Nephron progenitor cell (in vitro differentiated cells): ENCODE results near the gene HACD3.
"Not testable (repeated sequence)": the region's sequence is repeated elsewhere in the genome, so short reads cannot be mapped to it uniquely, and the experiment has no call there.

Experiments used
- DNase-seq: peaks from one replicate; pipeline ENCODE4 v3.0.0; 2021
- H3K27ac Mint-ChIP-seq: 2 replicates; pipeline ENCODE4 v1.8.0; 2021; ENCODE audit warnings: mild to moderate bottlenecking, moderate library complexity, mixed read lengths
- H3K27me3 Mint-ChIP-seq: 2 replicates; pipeline ENCODE4 v1.8.0; 2021; ENCODE audit warnings: mild to moderate bottlenecking, low read depth, mixed read lengths; ENCODE audit not compliant: poor library complexity
- H3K36me3 Mint-ChIP-seq: 2 replicates; pipeline ENCODE4 v1.8.0; 2021; ENCODE audit warnings: low read depth, mixed read lengths
- H3K4me1 Mint-ChIP-seq: 2 replicates; pipeline ENCODE4 v1.8.0; 2021; ENCODE audit warnings: mixed read lengths
- H3K4me3 Mint-ChIP-seq: 2 replicates; pipeline ENCODE4 v1.8.0; 2021; ENCODE audit warnings: mild to moderate bottlenecking, moderate library complexity, mixed read lengths
- H3K9me3 Mint-ChIP-seq: 2 replicates; pipeline ENCODE4 v1.8.0; 2021; ENCODE audit warnings: mild to moderate bottlenecking, moderate library complexity, mixed read lengths
- CTCF ChIP-seq: fragments of 200-600 bp; sonication (generic); IDR thresholded peaks from 2 replicates; pipeline ENCODE4 v1.5.0; 2021; ENCODE audit warnings: antibody characterized with exemption

The HACD3 gene

GRCh38 chr15:65551183-65551582, 20.9 kb downstream of the HACD3 start:
- no peak for TF ChIP-seq CTCF
- H3K9me3 Mint-ChIP-seq = peaks cover 4% of the 10 kb centered on the region
- no peak overlapping the region for H3K4me3 Mint-ChIP-seq
- peaks cover 62% of the 10 kb centered on the region for H3K36me3 Mint-ChIP-seq
- H3K4me1 Mint-ChIP-seq = peaks cover 19% of the 10 kb centered on the region
- peak overlapping the region; percentile 73 for H3K27ac Mint-ChIP-seq
- no peaks in the 10 kb centered on the region for H3K27me3 Mint-ChIP-seq
- DNase-seq = no peak

GRCh38 chr15:65552851-65553250, 22.6 kb downstream of the HACD3 start:
- not testable (repeated sequence) for H3K27ac Mint-ChIP-seq, H3K27me3 Mint-ChIP-seq, DNase-seq, H3K9me3 Mint-ChIP-seq, H3K4me3 Mint-ChIP-seq
- H3K36me3 Mint-ChIP-seq = peaks cover 64% of the 10 kb centered on the region
- peaks cover 15% of the 10 kb centered on the region for H3K4me1 Mint-ChIP-seq

GRCh38 chr15:65553691-65554090, 23.4 kb downstream of the HACD3 start:
- H3K27me3 Mint-ChIP-seq = no peaks in the 10 kb centered on the region
- peaks cover 15% of the 10 kb centered on the region for H3K4me1 Mint-ChIP-seq
- no peaks in the 10 kb centered on the region for H3K9me3 Mint-ChIP-seq
- peaks cover 69% of the 10 kb centered on the region for H3K36me3 Mint-ChIP-seq
- no peak overlapping the region for H3K27ac Mint-ChIP-seq
- DNase-seq = no peak
- no peak overlapping the region for H3K4me3 Mint-ChIP-seq
- TF ChIP-seq CTCF = no peak

GRCh38 chr15:65556622-65557021, 26.4 kb downstream of the HACD3 start:
- no peak for DNase-seq
- Mint-ChIP-seq H3K4me1 (no peaks in the 10 kb centered on the region), H3K36me3 (peaks cover 88% of the 10 kb centered on the region), H3K27me3 (no peaks in the 10 kb centered on the region), H3K4me3 (no peak overlapping the region), H3K27ac (no peak overlapping the region), H3K9me3 (no peaks in the 10 kb centered on the region)
- no peak for TF ChIP-seq CTCF

- TF ChIP-seq CTCF = no peak
- H3K9me3 Mint-ChIP-seq = peaks cover 3% of the 10 kb centered on the region
- no peaks in the 10 kb centered on the region for H3K27me3 Mint-ChIP-seq
- peak overlapping the region; percentile 91 for H3K27ac Mint-ChIP-seq
- H3K36me3 Mint-ChIP-seq = peaks cover 94% of the 10 kb centered on the region
- H3K4me1 Mint-ChIP-seq = no peaks in the 10 kb centered on the region
- H3K4me3 Mint-ChIP-seq = no peak overlapping the region
- no peak for DNase-seq
Observed at GRCh38 chr15:65558336-65558735, 28.1 kb downstream of the HACD3 start.

GRCh38 chr15:65558997-65559760, 28.9 kb downstream of the HACD3 start:
- Mint-ChIP-seq H3K4me3 (no peak overlapping the region), H3K27ac (peak overlapping the region; percentile 18), H3K4me1 (no peaks in the 10 kb centered on the region), H3K27me3 (no peaks in the 10 kb centered on the region), H3K36me3 (peaks cover 94% of the 10 kb centered on the region), H3K9me3 (peaks cover 8% of the 10 kb centered on the region)
- DNase-seq = no peak
- no peak for TF ChIP-seq CTCF
